ENCODE data around the gene ITPK1.

ITPK1 gene

DNA sequence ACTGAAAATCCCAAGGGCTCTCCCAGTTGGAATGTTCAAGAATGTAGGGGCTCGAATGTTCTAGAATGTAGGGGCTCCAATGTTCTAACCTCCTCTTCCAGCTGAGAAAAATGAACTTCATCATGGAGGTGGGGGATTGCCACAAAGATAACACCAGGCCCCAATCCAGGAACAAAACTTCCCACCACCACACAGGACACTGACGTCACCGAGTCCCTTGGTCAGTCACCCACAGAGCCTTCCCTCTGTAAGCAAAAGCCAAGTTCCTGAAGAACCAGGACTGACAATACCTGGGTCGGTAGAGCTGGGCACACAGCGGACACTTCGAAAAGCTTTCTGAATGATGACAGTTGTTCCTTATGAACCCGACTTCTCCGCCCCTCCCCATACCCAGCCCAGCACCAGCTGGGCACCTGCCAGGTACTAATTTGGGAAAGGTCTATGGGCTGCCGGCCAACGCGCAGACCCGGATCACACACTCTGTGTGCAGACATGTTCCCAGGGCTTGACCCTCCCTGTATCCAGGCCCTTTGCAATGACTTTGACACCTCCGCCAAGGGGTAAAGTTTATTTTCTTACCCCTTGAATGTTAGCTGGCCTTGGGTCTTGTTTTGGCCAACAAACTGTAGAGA is 18.9 kb downstream of the ITPK1 start:
- Histone ChIP-seq H3K4me3 (ENCODE audit: low read length) (no peak overlapping the region), H3K4me1 (ENCODE audit: control insufficient read depth, insufficient read depth, low read length) (peaks cover 12% of the 10 kb centered on the region), H3K27me3 (ENCODE audit: control insufficient read depth, insufficient read depth, low read length) (no peaks in the 10 kb centered on the region), H3K36me3 (ENCODE audit: control insufficient read depth, insufficient read depth, low read length) (no peaks in the 10 kb centered on the region), H3K9ac (ENCODE audit: low read length) (no peak overlapping the region), H3K27ac (ENCODE audit: low read depth, low read length) (no peak overlapping the region)

- Histone ChIP-seq H3K27ac (ENCODE audit: low read depth, low read length) (no peak overlapping the region), H3K27me3 (ENCODE audit: control insufficient read depth, insufficient read depth, low read length) (no peaks in the 10 kb centered on the region), H3K4me1 (ENCODE audit: control insufficient read depth, insufficient read depth, low read length) (peaks cover 20% of the 10 kb centered on the region), H3K9ac (ENCODE audit: low read length) (no peak overlapping the region), H3K36me3 (ENCODE audit: control insufficient read depth, insufficient read depth, low read length) (no peaks in the 10 kb centered on the region), H3K4me3 (ENCODE audit: low read length) (no peak overlapping the region)
Measured at GRCh38 chr14:93095742-93096510, 19.8 kb downstream of the ITPK1 start.

DNA sequence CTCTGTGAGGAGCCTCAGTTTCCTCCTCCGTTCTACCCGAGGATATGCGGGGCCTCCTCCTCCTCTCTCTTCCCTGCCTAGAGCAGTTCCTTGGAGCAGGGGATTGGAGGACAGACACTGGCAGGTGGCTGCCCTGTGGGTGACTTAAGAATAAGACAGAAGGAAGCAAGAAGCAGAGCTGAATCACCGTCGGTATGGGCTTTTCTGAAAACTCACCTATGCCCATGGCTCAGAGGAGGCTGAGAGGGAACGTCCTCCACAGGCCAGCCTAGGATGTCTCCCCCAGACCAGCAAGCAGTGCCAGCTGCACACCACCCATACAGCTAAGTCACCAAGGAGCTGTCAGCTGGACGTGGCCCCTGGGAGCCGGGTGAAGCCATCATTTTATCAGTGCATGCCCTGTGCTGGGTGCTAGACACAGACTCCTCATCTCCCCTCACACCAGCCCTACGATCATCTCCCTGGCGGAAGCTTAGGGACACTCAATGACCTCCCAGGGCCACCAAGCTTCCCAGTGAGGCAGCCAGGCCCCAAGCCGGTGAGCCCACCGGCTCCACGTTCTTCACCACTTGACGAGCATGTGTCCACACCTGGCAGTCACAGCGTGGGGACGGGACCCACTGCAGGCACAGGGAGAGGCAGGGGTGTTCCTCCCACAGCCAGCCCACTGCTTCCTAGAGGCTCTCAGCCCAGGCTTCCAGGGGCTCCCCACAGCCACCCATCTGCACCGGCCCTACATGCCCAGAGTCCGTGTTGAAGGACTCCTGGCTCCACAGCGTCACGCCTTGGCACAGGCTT is 21.4 kb downstream of the ITPK1 start:
- Histone ChIP-seq H3K27me3 (ENCODE audit: control insufficient read depth, insufficient read depth, low read length) (no peaks in the 10 kb centered on the region), H3K9ac (ENCODE audit: low read length) (no peak overlapping the region), H3K36me3 (ENCODE audit: control insufficient read depth, insufficient read depth, low read length) (no peaks in the 10 kb centered on the region), H3K27ac (ENCODE audit: low read depth, low read length) (no peak overlapping the region), H3K4me1 (ENCODE audit: control insufficient read depth, insufficient read depth, low read length) (peaks cover 20% of the 10 kb centered on the region), H3K4me3 (ENCODE audit: low read length) (no peak overlapping the region)

- H3K4me1 ChIP-seq (ENCODE audit: control insufficient read depth, insufficient read depth, low read length): peaks cover 20% of the 10 kb centered on the region
- no peak overlapping the region for H3K9ac ChIP-seq (ENCODE audit: low read length)
- H3K27ac ChIP-seq (ENCODE audit: low read depth, low read length): peak overlapping the region; percentile 63
- H3K27me3 ChIP-seq (ENCODE audit: control insufficient read depth, insufficient read depth, low read length): no peaks in the 10 kb centered on the region
- H3K36me3 ChIP-seq (ENCODE audit: control insufficient read depth, insufficient read depth, low read length): no peaks in the 10 kb centered on the region
- H3K4me3 ChIP-seq (ENCODE audit: low read length): no peak overlapping the region
Measured at GRCh38 chr14:93092606-93093556, 22.8 kb downstream of the ITPK1 start.

- H3K27me3 ChIP-seq (ENCODE audit: control insufficient read depth, insufficient read depth, low read length): no peaks in the 10 kb centered on the region
- H3K27ac ChIP-seq (ENCODE audit: low read depth, low read length): peak overlapping the region; percentile 73
- H3K4me3 ChIP-seq (ENCODE audit: low read length): no peak overlapping the region
- H3K4me1 ChIP-seq (ENCODE audit: control insufficient read depth, insufficient read depth, low read length): peaks cover 20% of the 10 kb centered on the region
- H3K36me3 ChIP-seq (ENCODE audit: control insufficient read depth, insufficient read depth, low read length): no peaks in the 10 kb centered on the region
- H3K9ac ChIP-seq (ENCODE audit: low read length): no peak overlapping the region
Measured at GRCh38 chr14:93091666-93092065, 24.1 kb downstream of the ITPK1 start.

- Histone ChIP-seq H3K27me3 (ENCODE audit: control insufficient read depth, insufficient read depth, low read length) (no peaks in the 10 kb centered on the region), H3K4me1 (ENCODE audit: control insufficient read depth, insufficient read depth, low read length) (peaks cover 20% of the 10 kb centered on the region), H3K36me3 (ENCODE audit: control insufficient read depth, insufficient read depth, low read length) (no peaks in the 10 kb centered on the region), H3K4me3 (ENCODE audit: low read length) (no peak overlapping the region), H3K9ac (ENCODE audit: low read length) (no peak overlapping the region), H3K27ac (ENCODE audit: low read depth, low read length) (peak overlapping the region; percentile 73)
Measured at GRCh38 chr14:93090826-93091555, 24.7 kb downstream of the ITPK1 start.

GRCh38 chr14:93089521-93090269 is 26.0 kb downstream of the ITPK1 start:
- Histone ChIP-seq H3K9ac (ENCODE audit: low read length) (no peak overlapping the region), H3K27ac (ENCODE audit: low read depth, low read length) (no peak overlapping the region), H3K4me3 (ENCODE audit: low read length) (no peak overlapping the region), H3K4me1 (ENCODE audit: control insufficient read depth, insufficient read depth, low read length) (peaks cover 20% of the 10 kb centered on the region), H3K36me3 (ENCODE audit: control insufficient read depth, insufficient read depth, low read length) (no peaks in the 10 kb centered on the region), H3K27me3 (ENCODE audit: control insufficient read depth, insufficient read depth, low read length) (no peaks in the 10 kb centered on the region)

DNA sequence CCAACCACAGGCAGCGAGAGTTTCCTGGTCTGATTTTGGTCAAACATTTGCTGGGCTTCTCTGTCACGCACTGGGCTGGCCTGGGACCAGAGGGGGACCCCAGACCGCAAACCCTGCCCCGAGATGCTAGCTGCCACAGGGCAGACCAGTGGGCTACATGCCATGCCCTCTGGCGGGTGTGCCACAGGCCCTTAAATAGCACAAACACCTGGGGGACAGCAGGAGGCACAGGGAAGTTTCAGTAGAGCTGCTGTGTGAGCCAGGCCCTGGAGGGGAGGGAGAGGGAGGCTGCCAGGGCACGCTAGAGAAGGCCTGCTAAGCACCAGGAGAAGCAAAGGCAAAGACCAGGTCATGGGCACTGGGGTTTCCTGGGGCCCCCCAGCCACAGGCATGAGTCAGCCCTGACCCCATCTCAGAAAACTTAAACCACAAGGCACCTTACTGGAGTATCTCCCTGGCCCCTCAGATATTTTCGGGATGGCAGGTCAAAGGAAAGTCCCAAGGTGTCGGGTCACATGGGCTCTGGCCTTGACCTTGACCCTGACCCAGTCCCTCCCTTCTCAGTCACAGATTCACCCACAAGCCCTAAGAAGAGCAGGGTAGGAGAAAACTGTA is 29.2 kb downstream of the ITPK1 start:
- no peak overlapping the region for H3K27ac ChIP-seq (ENCODE audit: low read depth, low read length)

DNA sequence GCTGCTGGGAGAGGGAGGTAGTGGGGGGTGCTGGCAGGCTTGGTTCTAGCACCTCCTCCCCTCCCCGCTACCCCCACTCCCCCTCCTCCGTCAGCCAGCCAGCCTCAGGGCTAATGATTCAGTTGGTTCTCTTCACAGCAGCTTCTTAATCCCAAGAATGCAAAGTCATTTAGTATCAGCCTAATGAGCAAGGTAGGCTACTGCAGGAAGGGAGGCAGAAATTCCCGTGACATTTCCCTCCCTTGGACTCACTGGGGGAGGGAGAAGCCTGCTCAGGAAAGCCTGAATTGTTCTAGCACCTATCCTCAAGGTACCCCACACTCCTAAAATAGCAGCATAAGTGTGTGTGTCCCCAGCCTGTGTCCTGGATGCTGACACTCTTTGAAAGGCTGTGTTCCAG is 29.8 kb downstream of the ITPK1 start:
- no peak overlapping the region for H3K9ac ChIP-seq (ENCODE audit: low read length)

More for the DNA sequence above, 29.2 kb downstream of the ITPK1 start:
- Histone ChIP-seq H3K36me3 (ENCODE audit: control insufficient read depth, insufficient read depth, low read length) (no peaks in the 10 kb centered on the region), H3K9ac (ENCODE audit: low read length) (no peak overlapping the region), H3K27me3 (ENCODE audit: control insufficient read depth, insufficient read depth, low read length) (no peaks in the 10 kb centered on the region), H3K4me1 (ENCODE audit: control insufficient read depth, insufficient read depth, low read length) (peaks cover 5% of the 10 kb centered on the region), H3K4me3 (ENCODE audit: low read length) (no peak overlapping the region)

GRCh38 chr14:93084866-93085857 is 30.6 kb downstream of the ITPK1 start:
- no peak overlapping the region for H3K27ac ChIP-seq (ENCODE audit: low read depth, low read length)
- no peaks in the 10 kb centered on the region for H3K36me3 ChIP-seq (ENCODE audit: control insufficient read depth, insufficient read depth, low read length)
- H3K4me1 ChIP-seq (ENCODE audit: control insufficient read depth, insufficient read depth, low read length): no peaks in the 10 kb centered on the region
- no peak overlapping the region for H3K4me3 ChIP-seq (ENCODE audit: low read length)
- H3K27me3 ChIP-seq (ENCODE audit: control insufficient read depth, insufficient read depth, low read length): no peaks in the 10 kb centered on the region
- no peak overlapping the region for H3K9ac ChIP-seq (ENCODE audit: low read length)

More for the DNA sequence above, 29.8 kb downstream of the ITPK1 start:
- Histone ChIP-seq H3K36me3 (ENCODE audit: control insufficient read depth, insufficient read depth, low read length) (no peaks in the 10 kb centered on the region), H3K4me3 (ENCODE audit: low read length) (no peak overlapping the region), H3K27ac (ENCODE audit: low read depth, low read length) (no peak overlapping the region), H3K27me3 (ENCODE audit: control insufficient read depth, insufficient read depth, low read length) (no peaks in the 10 kb centered on the region), H3K4me1 (ENCODE audit: control insufficient read depth, insufficient read depth, low read length) (no peaks in the 10 kb centered on the region)

Measured in rectal smooth muscle tissue (tissue), 1 donor.